Measurements from ENCODE around the gene CTNNA3. TPM values are rescaled to one million over a fixed set of nuclear protein-coding genes. Genes with fewer than 3 reads are reported as not detected.

CTNNA3 gene
- total and polyA plus RNA-seq, 3 donors from 2014 or later = 17.8 to 19.4 (median 18.3) TPM

- TF ChIP-seq CTCF (IDR thresholded peaks at IDR 0.05) (no peak), POLR2A (IDR thresholded peaks at IDR 0.05) (no peak)
- H3K4me1 ChIP-seq = no peaks in the 10 kb centered on the region
- DNase-seq = no peak
- H3K27ac ChIP-seq = no peak overlapping the region
- no peaks in the 10 kb centered on the region for H3K27me3 ChIP-seq
- no peak overlapping the region for H3K4me3 ChIP-seq
- intact Hi-C loops (cut with DNase I; ENCODE audit: low total_unique reads) = no loop called here
- no peaks in the 10 kb centered on the region for H3K36me3 ChIP-seq (ENCODE audit: low read depth, missing control alignments)
- no peaks in the 10 kb centered on the region for H3K9me3 ChIP-seq
Measured at GRCh38 chr10:67173787-67174186, 522.2 kb downstream of the CTNNA3 start.

DNA sequence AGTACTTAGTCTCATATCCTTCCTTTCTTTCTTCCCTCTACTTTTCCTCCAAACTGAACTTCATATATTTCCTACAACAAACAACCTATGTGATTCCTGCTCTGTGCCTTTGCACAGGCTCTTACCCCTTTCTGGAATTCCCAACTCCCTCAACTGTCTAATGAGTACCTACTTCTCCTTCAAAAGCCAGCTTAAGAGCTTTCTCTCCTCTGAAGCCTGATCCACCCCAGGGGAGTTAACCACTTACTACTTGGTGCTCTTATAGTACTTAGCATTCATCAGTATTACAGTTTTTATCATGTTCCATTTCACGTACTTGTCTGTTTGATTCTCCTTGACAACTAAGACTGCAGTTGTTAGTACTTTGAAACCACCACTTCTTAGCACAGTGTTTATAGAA, 524.0 kb downstream of the CTNNA3 start:
- intact Hi-C loops (cut with DNase I; ENCODE audit: low total_unique reads) = no loop called here
- TF ChIP-seq CTCF (IDR thresholded peaks at IDR 0.05) (no peak), POLR2A (IDR thresholded peaks at IDR 0.05) (no peak)
- H3K27me3 ChIP-seq = no peaks in the 10 kb centered on the region
- no peak overlapping the region for H3K27ac ChIP-seq
- no peak for DNase-seq
- WGBS, 2 donors = 84 to 85% methylated on average over 1 of the region's 1 CpG
- no peaks in the 10 kb centered on the region for H3K4me1 ChIP-seq
- no peaks in the 10 kb centered on the region for H3K36me3 ChIP-seq (ENCODE audit: low read depth, missing control alignments)
- no peaks in the 10 kb centered on the region for H3K9me3 ChIP-seq
- H3K4me3 ChIP-seq = no peak overlapping the region

DNA sequence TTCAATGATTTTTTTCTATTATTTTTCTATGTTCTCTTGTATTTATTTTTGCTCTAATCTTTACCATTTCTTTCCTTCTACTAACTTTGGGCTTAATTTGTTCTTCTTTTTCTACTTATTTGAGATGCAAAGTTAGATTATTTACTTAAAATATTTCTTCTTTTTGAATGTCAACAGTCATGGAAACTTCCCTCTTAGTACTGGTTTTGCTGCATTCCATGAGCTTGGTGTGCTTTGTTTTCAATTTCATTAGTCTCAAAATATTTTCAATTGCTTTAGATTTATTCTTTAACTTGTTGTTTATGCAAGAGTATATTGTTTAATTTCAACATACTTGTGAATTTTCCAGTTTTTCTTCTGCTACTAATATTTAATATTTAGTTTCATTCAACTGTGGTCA, 539.8 kb downstream of the CTNNA3 start:
- Histone ChIP-seq H3K4me3 (no peak overlapping the region), H3K9me3 (no peaks in the 10 kb centered on the region), H3K4me1 (no peaks in the 10 kb centered on the region), H3K27me3 (no peaks in the 10 kb centered on the region), H3K27ac (no peak overlapping the region), H3K36me3 (ENCODE audit: low read depth, missing control alignments) (no peaks in the 10 kb centered on the region)
- intact Hi-C loops (cut with DNase I; ENCODE audit: low total_unique reads) = no loop called here
- TF ChIP-seq CTCF (IDR thresholded peaks at IDR 0.05) (no peak), POLR2A (IDR thresholded peaks at IDR 0.05) (no peak)
- no peak for DNase-seq

GRCh38 chr10:67151471-67151870, 544.5 kb downstream of the CTNNA3 start:
- no peak for TF ChIP-seq CTCF (IDR thresholded peaks at IDR 0.05)
- no peak for TF ChIP-seq POLR2A (IDR thresholded peaks at IDR 0.05)
- Histone ChIP-seq H3K27ac (no peak overlapping the region), H3K36me3 (ENCODE audit: low read depth, missing control alignments) (no peaks in the 10 kb centered on the region), H3K4me1 (no peaks in the 10 kb centered on the region), H3K4me3 (no peak overlapping the region), H3K27me3 (no peaks in the 10 kb centered on the region), H3K9me3 (no peaks in the 10 kb centered on the region)
- 85 to 87% methylated on average over 2 of the region's 2 CpGs for WGBS, 2 donors
- no peak for DNase-seq
- intact Hi-C loops (cut with DNase I; ENCODE audit: low total_unique reads) = no loop called here

DNA sequence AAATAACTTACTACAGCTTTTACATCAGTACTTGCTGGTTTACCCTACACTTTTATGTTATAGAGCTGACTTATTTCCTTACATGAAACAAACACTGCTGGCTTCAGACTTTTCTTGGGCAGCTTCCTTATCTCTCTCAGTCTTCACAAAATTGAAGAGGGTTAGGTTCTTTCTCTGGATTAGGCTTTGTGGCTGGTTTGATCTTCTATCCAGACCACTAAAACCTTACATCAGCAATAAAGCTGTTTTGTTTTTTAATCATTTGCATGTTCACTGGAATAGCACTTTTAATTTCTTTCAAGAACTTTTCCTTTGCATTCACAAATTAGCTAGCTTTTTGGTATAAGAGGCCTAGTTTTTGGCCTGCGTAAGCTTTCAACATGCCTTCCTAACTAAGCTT, 551.5 kb downstream of the CTNNA3 start:
- Histone ChIP-seq H3K9me3 (no peaks in the 10 kb centered on the region), H3K4me1 (no peaks in the 10 kb centered on the region), H3K27me3 (no peaks in the 10 kb centered on the region), H3K27ac (no peak overlapping the region), H3K36me3 (ENCODE audit: low read depth, missing control alignments) (no peaks in the 10 kb centered on the region), H3K4me3 (no peak overlapping the region)
- DNase-seq = no peak
- intact Hi-C loops (cut with DNase I; ENCODE audit: low total_unique reads) = no loop called here
- no peak for TF ChIP-seq CTCF (IDR thresholded peaks at IDR 0.05)
- no peak for TF ChIP-seq POLR2A (IDR thresholded peaks at IDR 0.05)
- WGBS, 2 donors = 93 to 97% methylated on average over 1 of the region's 1 CpG

Data from testis (tissue), 3 donors.